OCI-LY3 (cell line): ENCODE data around the gene ZBTB38.

ENCODE experiments used
- CTCF ChIP-seq: fragments of 200-600, 300-600 bp; sonication (generic); IDR thresholded peaks from 2 replicates; pipeline ENCODE4 v1.5.1; 2014; ENCODE audit warnings: antibody characterized with exemption, low read length, low read depth
- EZH2phosphoT487 ChIP-seq: fragments of 200-600 bp; shearing (Covaris generic); IDR thresholded peaks from 2 replicates; pipeline ENCODE4 v1.6.1; 2018; ENCODE audit warnings: antibody characterized with exemption, mixed run types, low read depth

- TF ChIP-seq CTCF = no peak
- no peak for TF ChIP-seq EZH2phosphoT487
Observed at GRCh38 chr3:141352262-141352984, 15.9 kb upstream of the ZBTB38 start.
